AG09309 (cell line): ENCODE results near the gene CHD8.

ENCODE experiments used
- DNase-seq: peaks from one replicate; pipeline ENCODE4 v3.0.0-alpha.2; 2010; ENCODE audit warnings: low read depth
- H3K4me3 ChIP-seq: 2 replicates; pipeline ENCODE4 v1.5.1; 2011; ENCODE audit warnings: mild to moderate bottlenecking, low read depth, low read length, moderate library complexity; ENCODE audit not compliant: control insufficient read depth
- CTCF ChIP-seq: IDR thresholded peaks from 2 replicates; pipeline ENCODE4 v1.5.1; 2011; ENCODE audit warnings: mild to moderate bottlenecking, low read depth, low read length, inconsistent platforms; ENCODE audit not compliant: insufficient read depth, control insufficient read depth; ENCODE audit errors: missing control alignments

CHD8 gene

GRCh38 chr14:21369949-21370679 lies 85.8 kb downstream of the CHD8 start:
- no peak for DNase-seq
- no peak for TF ChIP-seq CTCF
- H3K4me3 ChIP-seq = no peak overlapping the region

GRCh38 chr14:21367582-21368144 lies 88.3 kb downstream of the CHD8 start:
- TF ChIP-seq CTCF = no peak
- no peak overlapping the region for H3K4me3 ChIP-seq
- DNase-seq = no peak

GRCh38 chr14:21356511-21356910 lies 99.4 kb downstream of the CHD8 start:
- no peak for TF ChIP-seq CTCF
- no peak overlapping the region for H3K4me3 ChIP-seq

GRCh38 chr14:21352587-21352986 lies 103.3 kb downstream of the CHD8 start:
- TF ChIP-seq CTCF = no peak
- DNase-seq = no peak

More at GRCh38 chr14:21356511-21356910, 99.4 kb downstream of the CHD8 start:
- DNase-seq = no peak

GRCh38 chr14:21350539-21350938 lies 105.4 kb downstream of the CHD8 start:
- TF ChIP-seq CTCF = no peak
- no peak for DNase-seq
- no peak overlapping the region for H3K4me3 ChIP-seq

More at GRCh38 chr14:21352587-21352986, 103.3 kb downstream of the CHD8 start:
- H3K4me3 ChIP-seq = no peak overlapping the region

- no peak for DNase-seq
- no peak overlapping the region for H3K4me3 ChIP-seq
- no peak for TF ChIP-seq CTCF
Observed at GRCh38 chr14:21347201-21347600, 108.7 kb downstream of the CHD8 start.
